G401 (cell line): ENCODE results near the gene PLPP4. TPM values are rescaled to one million over a fixed set of nuclear protein-coding genes. Genes with fewer than 3 reads are reported as not detected.

Experiments used
- DNase-seq: peaks from one replicate; pipeline ENCODE4 v3.0.0-alpha.2; 2015; ENCODE audit warnings: low spot score
- in situ Hi-C: cut with HindIII; loops from 2 replicates; pipeline ENCODE4 v1.10.0; 2016; ENCODE audit warnings: low sequenced_read_pairs, mixed read lengths
- total RNA-seq: library from RNA; depleted of rRNA; stranded (reverse); fragments of >200 nt; shearing (Covaris generic); gene quantifications from 2 replicates; pipeline ENCODE4 v1.2.3, GENCODE V29; 2014

PLPP4 gene
- total RNA-seq, 1 experiment from 2014 or later = not detected

DNA sequence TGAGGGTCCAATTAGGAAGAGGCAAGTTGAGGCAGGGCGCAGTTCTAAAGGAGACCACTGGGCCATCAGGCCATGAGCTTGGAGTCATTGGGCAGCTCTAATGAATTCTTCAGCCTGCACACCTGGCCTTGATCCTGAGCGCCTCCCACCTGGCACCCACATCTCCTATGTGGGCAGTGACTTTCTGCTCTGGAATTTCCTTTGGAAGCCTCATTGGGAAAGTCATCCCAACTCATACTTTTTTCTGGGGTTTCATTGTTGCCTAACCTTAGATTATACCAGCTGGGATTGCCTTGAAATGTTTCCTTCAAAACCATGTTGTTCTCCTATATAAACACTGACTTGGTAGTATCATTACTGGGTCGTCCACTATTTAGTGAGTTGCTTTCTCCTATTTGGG is 54.1 kb downstream of the PLPP4 start:
- in situ Hi-C loops = no loop called here
- no peak for DNase-seq

DNA sequence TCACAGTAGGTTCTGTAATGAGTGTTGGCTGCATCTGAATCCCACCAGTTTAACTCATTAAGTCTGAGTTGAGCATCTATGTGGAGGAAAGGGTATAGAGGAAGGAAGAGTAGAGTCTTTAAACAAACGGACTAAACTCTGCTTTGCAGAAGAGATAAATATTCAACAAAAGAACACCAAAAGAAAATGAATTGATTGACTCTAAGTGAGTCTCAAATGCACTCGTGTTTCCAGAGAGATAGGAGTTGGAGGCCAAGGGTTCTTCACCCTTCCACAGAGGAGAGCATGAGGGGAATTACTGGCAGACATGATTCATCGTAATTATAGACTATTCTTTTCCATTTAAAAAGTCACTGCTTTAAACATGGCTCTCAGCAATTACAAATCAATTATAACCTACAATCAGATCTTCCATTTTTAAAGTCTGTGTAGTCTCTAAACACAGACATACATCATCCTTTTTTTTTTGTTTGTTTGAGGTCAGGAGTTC is 56.3 kb downstream of the PLPP4 start:
- no peak for DNase-seq
- in situ Hi-C loops = no loop called here

DNA sequence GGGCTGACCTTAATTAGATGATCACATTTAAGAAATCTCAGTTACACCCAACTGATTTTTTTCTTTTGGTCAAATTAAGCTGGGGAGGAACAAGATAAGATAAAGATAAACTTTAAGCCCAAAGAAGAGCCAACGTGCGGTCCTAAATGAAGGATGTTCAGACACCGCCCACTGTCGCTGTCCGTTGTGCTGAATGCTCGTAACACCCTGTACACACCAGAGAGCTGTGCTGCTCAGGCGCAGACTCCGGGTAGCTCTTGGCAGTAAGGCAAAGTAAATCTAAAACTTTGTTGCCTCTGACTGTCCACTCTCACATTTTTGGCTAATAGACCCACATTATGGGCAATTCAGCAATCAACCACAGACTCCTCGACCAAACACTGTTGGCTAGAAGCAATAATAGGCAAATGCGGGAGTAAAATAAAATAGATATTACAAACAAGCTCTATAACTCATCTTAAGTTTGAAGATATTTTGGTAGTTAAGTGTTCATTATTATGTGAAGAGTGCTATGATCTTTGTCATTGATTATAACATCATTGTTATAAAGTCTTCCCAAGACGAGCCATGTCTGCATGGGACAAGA is 57.1 kb downstream of the PLPP4 start:
- DNase-seq = no peak
- in situ Hi-C loops = no loop called here

DNA sequence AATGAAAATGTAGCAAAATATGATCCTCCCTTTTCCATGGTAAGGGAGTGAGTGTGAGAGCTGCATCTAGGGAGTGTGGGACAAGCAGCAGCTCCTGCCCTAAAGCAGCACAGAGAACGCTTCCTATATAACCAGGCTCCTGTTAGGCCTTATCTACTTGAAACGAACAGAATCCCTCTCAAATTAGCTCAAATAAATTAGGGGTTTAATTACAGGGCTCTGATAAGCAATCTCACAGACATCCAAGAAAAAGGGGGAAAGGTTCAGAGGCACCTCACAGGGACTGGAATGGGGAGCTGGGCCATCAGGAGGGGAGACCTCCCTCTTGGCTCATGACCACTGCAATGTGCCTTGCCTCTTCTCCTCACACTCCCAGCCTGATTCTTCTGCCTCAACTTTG is 57.9 kb downstream of the PLPP4 start:
- in situ Hi-C loops = no loop called here
- no peak for DNase-seq

DNA sequence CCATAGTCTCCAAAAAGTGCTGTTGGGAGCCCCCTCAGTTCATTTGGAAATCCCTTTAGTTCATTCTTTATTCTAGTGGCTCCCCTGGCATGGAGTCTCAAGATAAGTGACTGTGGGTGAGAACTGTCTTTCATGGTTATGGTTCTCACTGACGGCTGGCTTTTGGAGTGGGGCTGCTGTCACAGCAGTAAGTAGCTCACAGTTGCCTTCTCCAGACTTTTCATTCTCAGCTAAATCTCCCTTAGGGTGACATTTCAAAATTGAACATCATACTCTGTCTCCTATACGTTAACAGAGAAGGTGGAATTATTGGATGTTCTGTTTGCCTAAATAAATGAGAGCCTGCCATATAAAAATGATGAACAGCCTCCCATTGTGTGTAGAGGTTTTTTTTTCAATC is 58.7 kb downstream of the PLPP4 start:
- in situ Hi-C loops = no loop called here

DNA sequence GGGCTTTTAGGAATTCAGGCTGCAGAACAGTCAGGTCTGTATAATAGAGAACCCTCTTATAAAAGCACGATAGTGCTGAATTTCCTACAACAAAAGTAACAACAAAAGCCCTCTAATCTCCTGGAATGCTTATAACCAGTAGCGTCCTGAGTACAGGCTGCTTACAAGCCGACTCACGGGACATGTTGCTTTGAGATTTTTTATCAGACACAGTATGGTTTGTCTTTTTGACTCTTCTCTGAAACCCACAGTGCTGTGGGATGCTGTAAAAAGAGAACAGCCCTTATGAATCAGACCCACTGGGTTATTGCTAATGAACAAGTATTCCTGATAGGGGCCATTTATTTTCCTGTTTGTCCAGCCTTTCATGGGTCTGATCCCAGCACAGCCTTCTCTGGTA is 59.4 kb downstream of the PLPP4 start:
- in situ Hi-C loops = no loop called here
- DNase-seq = no peak

More for the DNA sequence above, 58.7 kb downstream of the PLPP4 start:
- no peak for DNase-seq

DNA sequence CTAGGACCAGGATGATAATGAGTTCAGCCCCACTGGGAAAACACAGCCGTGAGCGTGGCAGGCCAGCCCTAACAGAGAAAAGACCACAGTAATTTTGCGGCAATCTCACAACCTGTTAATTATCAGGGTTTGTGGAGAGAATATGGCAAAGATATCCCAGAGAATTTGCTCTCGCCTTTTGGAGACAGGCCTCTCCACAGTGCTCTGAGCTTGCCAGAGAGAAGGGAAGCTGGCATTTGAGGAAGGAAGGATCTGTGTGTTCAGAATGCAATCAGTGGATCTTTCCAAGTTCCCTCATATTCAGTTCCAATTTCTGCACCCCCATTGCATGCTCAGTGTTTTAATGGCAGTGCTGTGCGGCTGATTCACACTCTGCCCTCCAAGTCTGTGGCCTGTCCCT is 60.2 kb downstream of the PLPP4 start:
- peak; percentile 78 for DNase-seq
- in situ Hi-C loops = no loop called here

DNA sequence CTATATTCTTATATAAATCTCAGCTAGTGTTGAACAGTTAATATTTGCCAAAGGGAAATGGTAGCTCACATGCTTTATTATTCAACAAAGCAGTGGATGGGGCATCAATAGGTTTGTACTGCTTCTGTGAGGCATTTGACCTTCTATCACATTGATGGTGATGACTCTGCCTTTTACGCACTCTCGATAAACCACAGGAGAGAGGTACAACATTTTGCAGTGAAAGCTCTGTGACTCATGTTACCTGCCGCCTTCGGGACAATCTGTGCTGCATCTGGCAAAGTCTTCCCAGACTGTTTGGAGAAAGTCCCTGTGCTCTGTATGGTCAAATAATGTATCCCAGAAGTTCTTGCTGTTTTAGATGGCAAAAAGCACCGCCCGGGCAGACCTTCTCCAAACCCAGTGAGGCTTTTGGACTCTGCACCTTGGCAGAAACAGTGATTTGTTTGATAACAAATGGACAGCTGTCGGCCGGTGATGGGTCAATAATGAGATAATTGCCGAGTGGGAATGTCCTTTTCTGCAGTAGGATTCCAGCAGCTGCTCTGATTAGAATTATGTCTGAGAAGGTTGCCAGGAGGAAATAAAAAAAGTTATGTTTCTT is 61.0 kb downstream of the PLPP4 start:
- in situ Hi-C loops = no loop called here
- no peak for DNase-seq

DNA sequence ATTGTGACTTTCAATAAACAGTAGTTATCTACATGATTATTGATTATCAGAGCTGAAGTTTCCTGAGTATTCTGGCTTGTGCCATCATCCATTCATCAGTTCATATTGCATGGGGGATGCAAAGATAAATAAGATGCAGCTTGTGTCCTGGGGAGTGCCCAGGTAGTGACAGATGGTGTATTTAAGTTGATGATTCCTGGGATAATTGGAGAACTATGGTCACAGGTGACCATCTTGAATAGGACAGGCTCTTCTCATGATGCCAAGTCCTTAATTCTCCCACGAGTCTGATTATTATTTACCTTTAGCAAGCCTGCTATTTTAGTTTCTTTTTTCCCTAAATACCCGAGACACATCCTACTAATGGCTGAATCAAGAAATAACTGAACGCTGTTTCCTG is 64.9 kb downstream of the PLPP4 start:
- in situ Hi-C loops = no loop called here
- peak; percentile 61 for DNase-seq

DNA sequence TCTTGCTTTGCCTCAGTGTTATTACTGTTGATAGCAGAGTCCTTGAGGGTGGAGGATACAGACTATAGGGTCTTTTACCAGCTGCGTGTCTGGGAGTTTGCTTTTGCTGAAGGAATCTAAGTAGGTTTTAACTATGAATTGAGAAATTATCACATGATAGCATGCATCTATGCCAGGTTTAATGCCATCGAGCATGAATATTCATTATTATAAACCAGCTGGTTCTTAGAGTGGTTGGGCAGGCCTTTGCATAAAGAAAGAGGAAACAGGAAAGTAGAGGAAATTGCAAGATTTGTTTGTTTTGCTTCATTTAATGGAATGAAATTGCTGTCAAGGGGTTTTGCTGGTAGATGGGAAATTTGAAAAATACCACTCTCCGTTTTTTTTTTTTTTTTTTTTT is 70.7 kb downstream of the PLPP4 start:
- in situ Hi-C loops = no loop called here
- DNase-seq = no peak

DNA sequence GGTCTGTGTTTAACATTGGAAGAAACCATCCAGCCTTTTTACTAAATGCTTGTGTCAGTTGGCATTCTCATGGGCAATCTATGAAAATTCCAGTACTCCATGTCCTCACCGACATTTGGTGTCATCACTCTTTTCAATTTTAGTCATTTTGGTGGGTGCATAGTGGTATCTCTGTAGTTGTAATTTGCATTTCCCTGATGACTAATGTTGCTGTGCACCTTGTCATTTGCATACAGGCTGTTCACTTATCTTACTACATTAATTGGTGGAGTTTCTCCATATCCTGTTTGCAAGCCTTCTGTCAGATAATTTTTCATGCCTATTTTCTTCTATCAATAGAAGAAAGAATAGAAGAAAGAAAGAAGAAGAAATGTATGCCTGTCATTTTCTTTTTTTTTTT is 73.7 kb downstream of the PLPP4 start:
- in situ Hi-C loops = no loop called here
- no peak for DNase-seq

DNA sequence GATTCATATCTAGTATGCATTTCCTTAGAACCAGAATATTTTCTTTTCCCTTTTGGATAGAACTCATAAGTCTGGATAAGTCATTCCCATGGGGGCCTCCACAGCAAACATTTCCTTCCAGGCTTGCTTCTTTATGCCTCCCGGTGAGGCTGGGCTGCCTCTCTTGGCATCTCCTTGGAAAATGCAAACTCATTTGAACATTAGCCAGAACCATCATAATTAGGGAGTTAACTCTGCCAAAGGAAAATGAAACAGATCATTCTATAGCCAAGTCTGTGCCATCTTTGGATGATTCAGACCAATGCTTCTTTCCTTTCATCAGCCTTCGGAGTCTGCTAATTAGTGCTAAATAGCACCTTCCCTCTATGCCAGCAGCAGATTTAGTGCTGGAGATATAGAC is 81.1 kb downstream of the PLPP4 start:
- peak; percentile 92 for DNase-seq
- in situ Hi-C loops = no loop called here

DNA sequence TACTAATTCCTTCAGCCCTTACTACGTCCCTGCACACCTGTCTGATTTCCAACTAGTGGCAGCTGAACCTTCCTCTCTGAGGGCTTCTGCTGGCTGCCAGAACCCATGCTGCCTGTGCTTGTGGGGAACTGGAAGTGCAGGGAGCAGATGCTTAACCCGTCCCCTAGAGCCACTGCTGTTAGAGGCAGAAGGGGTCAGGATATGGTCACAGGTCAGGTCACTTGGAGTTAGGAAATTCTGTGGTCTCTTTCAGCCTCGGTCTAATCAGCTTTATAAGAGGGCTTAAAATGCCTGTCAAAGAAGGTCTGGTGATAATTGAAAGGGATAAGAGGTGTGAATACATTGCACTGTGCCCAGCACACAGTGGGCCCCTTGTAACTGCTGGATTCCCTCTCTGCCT is 82.0 kb downstream of the PLPP4 start:
- in situ Hi-C loops = no loop called here
- no peak for DNase-seq

DNA sequence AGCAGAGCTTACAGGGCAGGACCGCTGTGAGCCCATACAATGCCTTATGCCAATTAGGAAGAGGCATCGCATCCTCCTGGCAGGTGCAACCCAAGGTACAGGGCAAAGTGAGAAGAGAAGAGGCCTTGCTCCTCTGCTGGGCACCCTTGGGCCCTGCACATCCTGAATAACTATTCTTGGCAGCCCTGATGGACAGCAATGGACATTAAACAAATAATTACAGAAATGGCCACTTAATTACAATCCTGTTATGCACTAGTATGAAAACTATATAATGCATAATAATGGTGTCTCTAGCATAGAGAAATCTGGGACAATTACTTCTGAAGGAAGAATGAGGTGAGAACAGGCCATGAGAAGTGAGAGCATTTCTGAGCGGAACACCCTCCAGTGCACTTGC is 83.5 kb downstream of the PLPP4 start:
- no peak for DNase-seq
- in situ Hi-C loops = no loop called here

DNA sequence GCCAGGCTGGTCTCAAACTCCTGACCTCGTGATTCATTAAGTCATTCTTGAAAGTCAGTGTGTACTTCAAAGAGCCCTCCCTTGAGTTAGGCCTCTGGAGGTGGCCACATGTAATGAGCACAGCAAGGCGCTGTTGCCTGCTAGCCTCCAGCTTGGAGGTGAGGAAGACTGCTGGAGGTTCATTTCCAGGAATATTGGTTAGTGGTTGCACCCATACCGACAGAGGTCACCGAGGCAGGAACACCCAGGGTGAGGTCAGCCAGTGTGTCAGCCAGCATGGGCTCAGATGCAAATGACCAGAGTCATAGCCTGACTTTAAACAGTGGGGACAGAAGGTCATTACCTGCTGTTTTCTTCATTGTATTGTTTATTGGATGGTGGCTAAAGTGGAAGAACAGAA is 85.0 kb downstream of the PLPP4 start:
- DNase-seq = no peak

DNA sequence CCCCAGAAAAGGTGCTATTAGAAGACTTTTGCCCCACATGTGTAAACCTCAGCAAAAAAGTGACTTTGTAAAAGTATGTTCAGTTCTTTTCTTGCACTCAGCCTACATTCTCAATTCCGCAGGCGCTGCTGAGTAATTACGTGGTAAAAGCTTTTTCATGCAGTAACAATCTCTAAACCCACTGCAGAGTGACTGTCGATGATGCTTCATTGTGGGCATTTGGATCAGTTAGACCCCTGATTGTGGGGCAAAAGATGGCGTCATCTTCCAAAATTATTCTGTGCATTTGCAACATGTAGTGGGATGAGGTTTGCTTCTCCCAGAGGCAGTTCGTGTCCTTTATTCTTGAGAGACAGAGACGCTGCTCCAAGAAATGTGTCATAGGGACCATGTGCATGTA is 85.6 kb downstream of the PLPP4 start:
- in situ Hi-C loops = no loop called here
- DNase-seq = no peak

More for the DNA sequence above, 85.0 kb downstream of the PLPP4 start:
- in situ Hi-C loops = no loop called here

DNA sequence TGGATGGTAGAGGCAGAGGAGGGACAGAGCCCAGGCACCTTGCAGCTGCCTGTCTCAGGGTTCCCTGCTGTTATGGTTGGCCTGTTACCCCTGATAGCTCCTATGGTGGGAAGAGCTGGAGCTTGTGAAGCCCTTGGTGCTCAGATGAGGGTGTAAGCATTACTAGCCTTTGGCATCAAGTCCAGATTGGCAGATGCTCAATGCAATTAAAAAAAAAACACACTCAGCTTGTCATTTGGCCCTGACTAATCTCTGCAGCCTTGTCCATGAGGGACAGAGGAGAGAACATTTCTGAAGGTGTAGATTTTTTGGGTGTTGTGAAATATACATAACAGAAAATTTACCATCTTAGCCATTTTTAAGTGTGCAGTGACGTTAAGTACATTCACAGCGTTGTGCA is 86.3 kb downstream of the PLPP4 start:
- in situ Hi-C loops = no loop called here
- DNase-seq = peak; percentile 92

DNA sequence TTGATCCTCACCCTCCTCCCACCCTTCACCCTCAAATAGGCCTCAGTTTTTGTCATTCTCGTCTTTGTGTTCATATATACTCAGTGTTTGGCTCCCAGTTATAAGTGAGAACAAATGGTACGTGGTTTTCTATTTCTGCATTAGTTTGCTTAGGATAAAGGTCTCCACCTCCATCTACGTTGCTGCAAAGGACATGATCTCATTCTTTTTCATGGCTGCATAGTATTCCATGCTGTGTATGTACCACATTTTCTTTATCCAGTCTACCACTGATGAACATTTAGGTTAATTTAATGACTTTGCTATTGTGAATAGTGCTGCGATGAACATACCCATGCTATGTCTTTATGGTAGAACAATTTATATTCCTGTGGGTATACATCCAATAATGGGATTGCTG is 91.2 kb downstream of the PLPP4 start:
- in situ Hi-C loops = no loop called here
- no peak for DNase-seq

DNA sequence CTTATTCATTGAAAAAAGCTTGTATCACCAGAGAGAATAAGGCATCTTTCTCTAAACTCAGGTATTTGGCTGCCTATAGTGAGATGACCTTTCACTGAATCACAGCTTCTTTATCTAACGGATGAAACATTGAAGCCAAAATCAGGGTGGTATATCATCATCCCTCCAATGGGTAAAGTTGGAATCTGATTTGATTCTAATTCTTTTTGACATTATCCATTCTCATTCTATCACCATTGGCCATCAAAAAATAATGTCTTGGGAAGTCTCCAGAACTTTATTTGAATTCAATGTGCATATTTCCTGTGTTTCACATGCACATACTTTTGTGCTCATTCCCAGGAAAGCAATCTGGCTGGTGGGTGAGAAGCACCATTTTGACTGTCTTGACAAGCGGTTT is 95.2 kb downstream of the PLPP4 start:
- DNase-seq = no peak
- in situ Hi-C loops = no loop called here

DNA sequence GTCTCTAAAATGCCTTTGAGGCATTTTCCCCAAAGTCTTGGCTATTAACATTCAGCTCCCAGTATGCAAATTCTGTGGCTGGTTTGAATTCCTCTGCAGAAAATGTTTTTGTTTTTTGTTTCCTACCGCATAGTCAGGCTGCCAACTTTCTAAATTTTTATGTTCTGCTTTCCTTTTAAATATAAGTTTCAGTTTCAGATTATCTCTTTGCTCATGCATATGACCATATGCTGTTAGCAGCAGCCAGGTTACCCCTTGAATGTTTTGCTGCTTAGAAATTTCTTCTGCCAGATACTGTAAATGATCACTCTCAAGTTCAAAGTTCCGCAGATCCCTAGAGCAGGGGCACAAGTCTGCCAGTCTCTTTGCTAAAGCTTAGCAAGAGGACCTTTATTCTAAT is 96.9 kb downstream of the PLPP4 start:
- no peak for DNase-seq
- in situ Hi-C loops = no loop called here

DNA sequence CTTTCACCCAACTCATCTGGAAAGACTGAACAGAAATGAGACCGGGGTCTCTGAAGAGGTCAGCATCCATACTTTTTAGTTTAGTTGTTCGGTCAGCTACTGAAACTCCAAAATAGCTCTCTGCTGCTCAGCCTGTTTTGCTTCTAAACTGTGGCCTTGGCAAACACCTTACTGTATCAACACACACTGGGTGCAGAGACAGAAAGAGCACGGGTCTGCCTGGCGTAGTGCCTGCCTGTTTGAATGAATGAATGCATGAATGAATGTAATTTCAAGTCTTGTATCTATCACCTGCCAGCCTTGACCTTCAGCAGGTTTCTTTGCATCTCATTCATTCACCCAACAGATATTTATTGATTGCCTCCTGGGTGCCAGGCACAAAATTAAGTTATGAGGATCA is 98.4 kb downstream of the PLPP4 start:
- in situ Hi-C loops = no loop called here
- no peak for DNase-seq
